Activated CD4-positive, alpha-beta T cell treated with anti-CD3 and anti-CD28 coated beads, Interleukin-2, amount 50 U/mL, for 24 hours (primary cell): ENCODE data around the gene OCA2.
"Not testable (repeated sequence)": the region's sequence is repeated elsewhere in the genome, so short reads cannot be mapped to it uniquely, and the experiment has no call there.

Experiments used
- DNase-seq, 2 donors: peaks; one replicate each; pipeline ENCODE4 v3.0.0-alpha.2; 2020; ENCODE audit warnings: low read depth in 1 of 2, low spot score in 1 of 2

Gene OCA2

GRCh38 chr15:28023933-28024888, 74.9 kb downstream of the OCA2 start:
- no peak for DNase-seq

- DNase-seq: no peak
These were observed 75.7 kb downstream of the OCA2 start for GRCh38 chr15:28023422-28023821.

- DNase-seq: no peak
These were observed 76.2 kb downstream of the OCA2 start for GRCh38 chr15:28022961-28023360.

- DNase-seq: no peak
These were observed 76.9 kb downstream of the OCA2 start for GRCh38 chr15:28022181-28022580.

DNA sequence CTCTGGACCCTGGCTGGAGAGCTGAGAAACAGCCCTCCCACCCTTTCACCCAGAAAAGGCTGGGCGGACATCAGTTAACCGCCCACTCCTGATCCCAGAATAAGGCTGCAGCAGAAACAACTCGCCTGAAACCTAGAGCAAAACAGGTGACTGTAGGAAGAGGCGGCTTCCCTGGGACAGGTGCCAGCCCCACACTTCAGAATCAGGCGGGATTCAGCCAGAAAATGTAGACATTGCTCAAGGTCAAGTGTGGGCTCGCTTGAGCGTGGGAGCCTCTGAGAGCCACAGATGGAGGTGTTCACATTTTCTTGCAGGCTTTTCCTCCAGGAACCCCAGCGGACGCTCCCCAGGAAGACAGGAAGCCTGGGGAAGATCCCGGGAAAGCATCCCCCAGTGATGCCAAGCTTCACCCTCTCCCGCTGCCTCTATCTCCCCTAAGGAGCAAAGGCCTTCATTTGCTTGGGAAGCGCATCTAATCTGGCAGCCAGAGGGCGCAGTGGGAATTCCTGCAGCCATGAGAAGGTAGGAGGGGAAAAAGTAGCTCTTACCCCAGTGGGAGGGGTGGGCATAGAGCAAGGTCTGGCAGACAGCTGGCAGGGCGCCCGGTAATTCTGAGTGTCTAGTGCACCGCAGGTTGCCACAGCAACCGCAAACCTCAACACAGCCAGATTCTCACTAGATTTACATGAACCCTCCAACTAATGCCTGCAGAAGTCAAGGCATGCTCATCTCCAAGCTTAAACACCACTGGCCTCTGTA, 77.7 kb downstream of the OCA2 start:
- no peak for DNase-seq

DNA sequence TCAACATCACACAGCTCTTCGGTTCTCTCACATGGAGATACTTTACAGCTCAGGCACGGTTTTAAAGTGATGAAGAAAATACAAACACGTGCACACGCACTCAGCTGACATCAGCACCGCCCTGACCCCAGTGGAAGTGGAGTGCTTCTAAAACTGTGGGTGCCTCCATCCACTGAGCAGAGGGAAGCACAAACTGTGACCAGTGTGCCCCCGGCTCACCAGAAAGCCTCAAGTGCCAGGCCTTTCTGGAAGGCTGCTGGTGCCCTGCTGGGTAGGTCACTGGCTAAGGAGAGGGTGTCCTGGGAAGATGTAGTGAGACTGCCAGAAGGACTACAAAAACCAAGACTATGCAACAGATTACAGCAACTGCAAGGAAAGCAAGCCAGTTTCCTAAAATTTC, 78.5 kb downstream of the OCA2 start:
- DNase-seq: no peak

GRCh38 chr15:28019594-28020309, 79.4 kb downstream of the OCA2 start:
- no peak for DNase-seq

GRCh38 chr15:28018291-28019044, 80.6 kb downstream of the OCA2 start:
- no peak for DNase-seq

DNA sequence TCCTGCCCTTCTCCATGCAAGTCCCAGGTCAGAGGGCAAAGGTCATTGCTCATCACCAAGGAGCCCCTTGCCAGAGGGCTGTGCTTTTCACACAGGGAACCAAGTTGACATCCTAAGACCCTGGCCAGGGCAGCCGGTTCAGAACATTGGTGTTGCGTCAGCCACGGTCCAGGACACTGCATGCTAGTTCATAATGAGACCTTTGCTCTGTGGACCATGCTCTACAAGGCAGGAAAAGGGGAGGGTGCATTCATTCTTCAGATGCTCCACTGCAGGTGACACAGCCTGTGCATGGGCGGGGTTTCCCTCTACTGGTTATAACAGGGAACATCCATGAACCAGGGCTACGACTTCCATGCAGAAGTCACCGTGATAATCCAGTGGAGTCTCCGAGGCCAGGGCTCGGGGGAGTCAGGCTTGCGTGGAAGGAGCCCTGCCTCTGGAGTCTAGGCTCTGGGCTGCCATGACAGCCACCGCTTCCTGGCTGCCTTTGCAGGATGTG, 81.6 kb downstream of the OCA2 start:
- no peak for DNase-seq

- DNase-seq: no peak
These were observed 83.3 kb downstream of the OCA2 start for GRCh38 chr15:28015855-28016254.

DNA sequence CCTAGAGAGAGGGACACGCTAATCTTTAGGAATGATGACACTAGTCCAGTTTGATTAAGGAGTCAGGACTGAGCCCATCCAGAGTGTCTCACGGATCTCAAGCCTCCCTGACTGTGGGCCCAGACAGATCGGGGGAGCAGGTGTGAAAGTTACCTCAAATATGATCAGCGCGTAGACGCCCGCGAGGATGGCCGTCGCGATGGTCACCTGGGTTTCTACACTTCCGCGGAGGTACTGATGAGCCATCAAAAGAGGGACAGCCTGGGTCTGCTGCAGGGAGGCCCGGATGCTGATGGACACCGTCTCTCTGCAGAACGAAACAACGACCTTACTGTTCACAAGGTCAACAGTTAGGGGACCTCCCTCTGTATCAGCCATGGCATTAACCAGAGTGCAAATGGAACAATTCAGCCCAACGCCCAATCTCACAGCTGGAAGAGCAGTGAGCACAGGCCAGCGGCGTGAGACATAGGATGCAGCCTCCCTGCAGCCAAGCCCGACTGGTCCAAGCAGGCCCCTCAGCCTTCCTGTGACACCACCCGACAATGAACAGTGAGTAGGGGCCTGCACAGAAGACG, 84.4 kb downstream of the OCA2 start:
- DNase-seq: no peak

DNA sequence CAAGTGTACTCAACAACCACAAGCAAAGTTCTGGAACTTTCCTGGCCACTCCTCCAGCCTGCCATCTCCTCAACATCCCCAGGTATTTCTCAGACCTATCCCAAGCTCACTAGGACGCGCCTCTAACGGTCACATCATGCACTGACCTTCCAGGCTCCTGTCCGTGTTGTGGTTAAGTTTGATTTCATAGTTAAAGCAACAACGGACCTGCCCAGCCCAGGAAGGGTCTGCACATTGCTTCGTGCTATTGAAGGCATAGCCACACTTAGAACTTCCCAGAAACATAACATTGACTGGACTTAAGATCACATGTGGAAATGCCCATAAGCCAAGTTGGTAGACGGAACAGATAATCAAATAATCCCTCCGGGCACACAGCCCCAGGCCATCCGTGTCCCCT, 85.1 kb downstream of the OCA2 start:
- no peak for DNase-seq

- DNase-seq: no peak
These were observed 85.6 kb downstream of the OCA2 start for GRCh38 chr15:28013480-28013879.

DNA sequence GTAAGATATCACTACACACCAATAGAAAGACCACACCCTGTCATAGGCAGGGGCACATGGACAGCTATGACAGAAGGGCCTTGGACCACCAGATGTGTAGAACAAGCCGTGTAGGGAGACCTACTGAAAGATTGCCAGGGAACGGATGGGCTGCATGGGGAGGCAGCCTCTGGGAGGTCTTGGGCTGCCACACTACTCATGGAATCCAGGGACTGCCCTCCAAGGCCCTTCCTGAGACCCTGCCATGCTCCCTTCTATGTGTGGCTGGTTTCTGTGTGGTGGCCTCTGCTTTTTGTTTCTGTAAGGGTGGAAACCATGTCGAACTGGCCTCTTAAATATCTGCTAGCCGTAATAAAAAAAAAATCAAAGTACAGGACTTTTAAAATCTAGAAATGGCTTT, 86.9 kb downstream of the OCA2 start:
- DNase-seq: no peak

DNA sequence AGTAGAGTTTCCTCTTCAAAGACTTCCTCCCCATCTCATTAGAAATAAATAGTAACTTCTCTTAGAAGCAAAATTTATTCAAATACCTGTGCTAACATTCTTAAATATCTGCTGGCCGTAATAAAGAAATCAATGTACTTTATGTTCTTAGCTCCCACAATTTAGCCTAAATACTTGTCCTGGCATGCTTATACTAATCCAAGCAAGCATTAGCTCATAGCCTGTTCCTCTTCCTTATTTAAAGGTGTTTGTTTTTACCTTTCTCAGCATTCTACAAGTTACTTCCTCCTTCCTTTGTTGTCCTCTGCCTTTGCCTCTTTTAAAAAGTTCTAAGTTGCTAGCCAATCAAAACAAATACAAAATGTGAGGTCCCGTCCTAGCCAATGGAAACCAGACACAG, 90.9 kb downstream of the OCA2 start:
- DNase-seq: not testable (repeated sequence)

DNA sequence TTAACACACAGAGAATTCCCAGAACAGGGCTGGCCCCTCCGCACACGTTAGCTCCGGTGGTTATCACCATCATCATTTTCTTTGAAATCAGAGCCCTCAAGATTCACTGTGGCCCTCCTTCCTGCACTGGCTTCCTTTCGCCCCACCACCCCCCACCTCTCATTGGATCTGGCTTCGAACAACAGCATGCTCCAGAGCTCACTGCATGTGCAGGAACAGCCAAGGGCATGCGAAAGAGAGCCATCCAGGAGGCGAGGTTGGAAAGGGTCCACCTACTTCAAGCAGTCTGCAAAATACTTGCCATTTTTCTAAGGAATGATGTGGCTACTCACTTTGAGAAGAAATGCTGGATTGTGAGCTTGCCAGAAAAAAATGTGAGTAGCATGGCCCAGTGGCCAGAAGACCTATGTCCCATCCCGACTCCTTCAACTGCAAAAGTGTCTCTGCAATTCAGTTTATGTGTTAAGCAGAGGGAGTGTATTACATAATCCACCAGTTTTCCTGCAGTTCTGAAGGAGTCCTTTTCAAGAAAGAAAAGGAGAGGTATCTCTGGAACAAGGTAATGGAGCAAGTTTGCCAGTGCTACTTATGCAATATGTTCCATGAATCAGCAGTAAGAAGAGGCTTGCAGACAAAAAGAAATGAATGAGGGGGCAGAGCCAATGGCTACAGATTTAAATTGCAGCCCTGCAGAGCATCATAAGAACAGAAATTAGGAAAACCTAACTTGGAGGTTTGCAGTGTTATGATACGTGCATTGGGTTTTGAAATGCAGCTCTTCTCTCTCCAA, 92.8 kb downstream of the OCA2 start:
- DNase-seq: no peak

- no peak for DNase-seq
These were observed 94.0 kb downstream of the OCA2 start for GRCh38 chr15:28005004-28005527.

- DNase-seq: no peak
These were observed 94.7 kb downstream of the OCA2 start for GRCh38 chr15:28004143-28005003.
